DOHH2 (cell line): ENCODE results near the gene C5.

ENCODE experiments used
- H3F3A ChIP-seq: fragments of 200-600 bp; sonication (generic), shearing (Covaris generic); 2 replicates; pipeline ENCODE4 v1.6.0; 2016; ENCODE audit warnings: antibody characterized with exemption, mild to moderate bottlenecking; ENCODE audit not compliant: control insufficient read depth, insufficient read depth
- H3K27ac ChIP-seq: fragments of 200-600 bp; sonication (generic); 2 replicates; pipeline ENCODE4 v1.5.1; 2014; ENCODE audit warnings: low read depth, mild to moderate bottlenecking, low read length, moderate library complexity
- H3K27me3 ChIP-seq: fragments of 200-600 bp; sonication (generic); 2 replicates; pipeline ENCODE4 v1.6.1; 2014; ENCODE audit warnings: mild to moderate bottlenecking, low read length, mixed read lengths; ENCODE audit not compliant: control insufficient read depth
- H3K36me3 ChIP-seq: fragments of 200-600 bp; sonication (generic); 2 replicates; pipeline ENCODE4 v1.6.1; 2014; ENCODE audit warnings: mild to moderate bottlenecking, low read length, moderate library complexity, mixed read lengths; ENCODE audit not compliant: control insufficient read depth
- H3K4me1 ChIP-seq: fragments of 200-600 bp; sonication (generic); 2 replicates; pipeline ENCODE4 v1.6.1; 2014; ENCODE audit warnings: mild to moderate bottlenecking, low read length, mixed read lengths; ENCODE audit not compliant: control insufficient read depth
- H3K4me2 ChIP-seq: fragments of 200-600 bp; sonication (generic); 2 replicates; pipeline ENCODE4 v1.6.0; 2014; ENCODE audit warnings: mild to moderate bottlenecking, low read length, moderate library complexity
- H3K4me3 ChIP-seq: fragments of 200-600 bp; sonication (generic); 2 replicates; pipeline ENCODE4 v1.5.1; 2014; ENCODE audit warnings: mild to moderate bottlenecking, low read length, mixed read lengths
- H3K79me2 ChIP-seq: fragments of 200-600 bp; sonication (generic); 2 replicates; pipeline ENCODE4 v1.6.1; 2014; ENCODE audit warnings: mild to moderate bottlenecking, low read length, mixed read lengths; ENCODE audit not compliant: control insufficient read depth
- H3K9me2 ChIP-seq: fragments of 200-600 bp; sonication (generic); replicated peaks from 2 replicates; pipeline ENCODE4 v1.6.1; 2014; ENCODE audit warnings: mild to moderate bottlenecking, low read length, mixed read lengths; ENCODE audit not compliant: control insufficient read depth
- H3K9me3 ChIP-seq: fragments of 200-600 bp; sonication (generic); 2 replicates; pipeline ENCODE4 v1.6.1; 2014; ENCODE audit warnings: antibody characterized with exemption, low read length, mixed read lengths; ENCODE audit not compliant: control insufficient read depth, insufficient read depth
- H4K20me1 ChIP-seq: fragments of 200-600 bp; sonication (generic); 2 replicates; pipeline ENCODE4 v1.6.0; 2014; ENCODE audit warnings: low read depth, mild to moderate bottlenecking, antibody characterized with exemption, low read length, moderate library complexity; ENCODE audit not compliant: control insufficient read depth, insufficient read depth
- CTCF ChIP-seq: fragments of 200-600 bp; sonication (generic); IDR thresholded peaks from one replicate; pipeline ENCODE4 v1.5.1; 2014; ENCODE audit warnings: antibody characterized with exemption, mild to moderate bottlenecking, low read depth, low read length; ENCODE audit not compliant: poor library complexity, severe bottlenecking
- EZH2phosphoT487 ChIP-seq: fragments of 200-600 bp; sonication (generic); IDR thresholded peaks from 2 replicates; pipeline ENCODE4 v1.6.1; 2017; ENCODE audit warnings: borderline replicate concordance, mild to moderate bottlenecking, antibody characterized with exemption, low read length, moderate library complexity, mixed read lengths

Gene C5

DNA sequence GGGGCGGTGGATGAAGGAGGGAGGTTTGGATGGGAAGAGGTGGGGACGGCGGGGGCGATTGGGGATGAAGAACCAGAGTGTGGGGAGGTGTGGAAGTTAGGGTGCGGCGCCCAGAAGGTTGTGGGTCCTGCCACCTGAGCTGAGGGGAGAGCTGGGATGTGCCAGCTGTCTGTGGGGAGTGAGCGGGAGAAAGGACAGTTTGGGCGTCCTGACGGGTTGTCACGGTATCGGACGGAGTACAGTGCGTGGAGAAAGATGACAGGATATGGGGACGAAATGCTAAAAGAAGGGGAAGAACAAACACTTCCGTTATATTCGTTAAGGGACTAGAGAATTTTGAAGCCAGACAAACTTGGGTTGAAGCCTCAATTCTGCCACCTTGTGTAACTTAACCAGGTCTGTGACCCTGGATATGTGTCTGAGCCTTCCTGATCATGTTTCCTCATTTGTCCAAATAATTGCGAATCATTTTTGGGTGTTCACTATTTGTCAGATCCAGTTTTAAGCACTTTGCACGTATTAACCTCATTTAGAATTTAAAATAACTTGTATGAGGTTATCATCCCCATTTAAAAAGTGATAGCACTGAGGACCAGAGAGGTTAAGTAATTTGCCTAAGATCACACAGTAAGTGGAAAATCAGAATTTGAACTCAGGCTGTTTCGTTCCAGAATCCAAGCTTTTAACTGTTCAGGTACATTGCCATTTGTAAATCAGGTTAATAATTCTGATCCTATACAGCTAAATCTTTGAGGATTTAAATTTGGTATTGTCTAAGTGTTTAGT, 25.4 kb upstream of the C5 start:
- Histone ChIP-seq H3F3A (peaks cover 33% of the 10 kb centered on the region), H3K4me3 (peak overlapping the region; percentile 81), H4K20me1 (peaks cover 3% of the 10 kb centered on the region; the same call in 1 of the 2 replicates), H3K4me1 (peaks cover 61% of the 10 kb centered on the region), H3K79me2 (peaks cover 67% of the 10 kb centered on the region), H3K36me3 (peaks cover 62% of the 10 kb centered on the region), H3K27me3 (no peaks in the 10 kb centered on the region), H3K9me3 (peaks cover 1% of the 10 kb centered on the region; the same call in 1 of the 2 replicates), H3K27ac (peak overlapping the region; percentile 98), H3K4me2 (peak overlapping the region; percentile 77), H3K9me2 (no peaks in the 10 kb centered on the region)
- TF ChIP-seq EZH2phosphoT487 (no peak), CTCF (no peak)

DNA sequence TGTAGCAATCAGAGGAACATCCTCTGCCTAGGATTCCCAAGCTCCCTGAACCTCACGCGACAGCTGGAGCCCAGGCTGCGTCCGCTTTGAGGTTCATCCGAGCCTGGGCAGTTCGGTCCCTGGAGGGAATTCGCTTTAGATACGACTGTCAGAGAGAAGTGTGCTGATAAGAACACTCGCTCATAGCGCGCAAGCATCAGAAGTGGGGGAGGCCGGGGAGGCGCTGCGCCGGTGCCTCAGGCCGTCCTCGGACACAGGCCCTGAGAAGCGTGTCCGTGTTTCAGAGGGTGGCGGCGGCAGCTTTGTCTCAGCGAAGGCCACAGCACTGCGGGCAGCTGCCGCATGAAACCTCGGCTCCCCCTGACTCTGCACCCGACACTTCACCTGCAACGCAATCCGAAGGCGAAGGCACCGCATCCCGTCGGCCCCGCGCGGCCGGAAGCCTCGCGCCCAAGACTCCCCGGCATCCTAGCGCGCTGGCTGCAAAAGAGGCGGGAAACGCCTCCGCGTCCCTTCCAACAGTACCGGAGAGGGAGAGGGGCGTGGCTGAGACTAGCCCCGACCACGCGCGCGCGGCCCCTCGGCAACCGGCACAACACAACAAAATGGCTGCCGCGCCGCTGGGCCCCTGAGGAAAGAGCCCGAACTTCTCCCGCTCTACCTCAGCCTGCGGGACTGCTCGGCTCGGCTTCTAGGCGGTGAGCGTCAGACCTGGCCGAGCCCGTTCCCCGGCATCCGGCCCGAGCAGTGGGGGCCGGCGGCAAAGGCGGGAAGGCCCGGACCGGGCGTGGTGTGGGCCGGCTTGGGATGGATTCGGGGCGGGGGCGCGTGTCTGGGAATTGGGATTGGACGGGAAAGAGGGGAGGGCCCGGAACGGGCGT, 24.5 kb upstream of the C5 start, which contains the start of gene CNTRL:
Gene CNTRL (plus strand): TSS at position 586 of the 881 bp plus-strand sequence. CDS start 13,372 bp downstream, outside the sequence.
- H3K36me3 ChIP-seq: peaks cover 57% of the 10 kb centered on the region
- peak within 1 kb of the TSS; percentile 81 for H3K4me3 ChIP-seq
- H4K20me1 ChIP-seq: no peaks in the 10 kb centered on the region
- peaks cover 60% of the 10 kb centered on the region for H3K79me2 ChIP-seq
- H3K27me3 ChIP-seq: no peaks in the 10 kb centered on the region
- peaks cover 68% of the 10 kb centered on the region for H3K4me1 ChIP-seq
- H3K27ac ChIP-seq: peak within 1 kb of the TSS; percentile 98
- TF ChIP-seq CTCF: no peak
- no peak for TF ChIP-seq EZH2phosphoT487
- H3K4me2 ChIP-seq: peak within 1 kb of the TSS; percentile 77
- H3K9me2 ChIP-seq: no peaks in the 10 kb centered on the region
- peaks cover 35% of the 10 kb centered on the region for H3F3A ChIP-seq
- peaks cover 2% of the 10 kb centered on the region; the same call in 1 of the 2 replicates for H3K9me3 ChIP-seq

- Histone ChIP-seq H3K79me2 (peaks cover 46% of the 10 kb centered on the region), H3K36me3 (peaks cover 54% of the 10 kb centered on the region), H3K4me3 (peak overlapping the region; percentile 81), H4K20me1 (no peaks in the 10 kb centered on the region), H3K27ac (peak overlapping the region; percentile 98), H3K9me2 (no peaks in the 10 kb centered on the region), H3K4me2 (peak overlapping the region; percentile 77), H3F3A (peaks cover 41% of the 10 kb centered on the region), H3K4me1 (peaks cover 82% of the 10 kb centered on the region), H3K9me3 (peaks cover 11% of the 10 kb centered on the region; the same call in 1 of the 2 replicates), H3K27me3 (no peaks in the 10 kb centered on the region)
- TF ChIP-seq CTCF (no peak), EZH2phosphoT487 (no peak)
These were observed 23.0 kb upstream of the C5 start for GRCh38 chr9:121073038-121073437.
